Fibroblast of lung (primary cell): ENCODE data around the gene GLYR1.

Experiments used
- CTCF ChIP-seq, 2 donors: IDR thresholded peaks in 1 of 2; conservative IDR thresholded peaks in 1 of 2; 1 replicate in 1 of 2; 2 replicates in 1 of 2; pipeline ENCODE4 v1.5.1; 2011 to 2012; ENCODE audit warnings: low read length in 2 of 2, control low read depth in 1 of 2, inconsistent platforms in 1 of 2, low read depth in 1 of 2, mild to moderate bottlenecking in 1 of 2
- EZH2 ChIP-seq: IDR thresholded peaks from 2 replicates; pipeline ENCODE4 v1.5.1; 2012; ENCODE audit warnings: low read length, control low read depth, mild to moderate bottlenecking; ENCODE audit errors: missing control alignments

DNA sequence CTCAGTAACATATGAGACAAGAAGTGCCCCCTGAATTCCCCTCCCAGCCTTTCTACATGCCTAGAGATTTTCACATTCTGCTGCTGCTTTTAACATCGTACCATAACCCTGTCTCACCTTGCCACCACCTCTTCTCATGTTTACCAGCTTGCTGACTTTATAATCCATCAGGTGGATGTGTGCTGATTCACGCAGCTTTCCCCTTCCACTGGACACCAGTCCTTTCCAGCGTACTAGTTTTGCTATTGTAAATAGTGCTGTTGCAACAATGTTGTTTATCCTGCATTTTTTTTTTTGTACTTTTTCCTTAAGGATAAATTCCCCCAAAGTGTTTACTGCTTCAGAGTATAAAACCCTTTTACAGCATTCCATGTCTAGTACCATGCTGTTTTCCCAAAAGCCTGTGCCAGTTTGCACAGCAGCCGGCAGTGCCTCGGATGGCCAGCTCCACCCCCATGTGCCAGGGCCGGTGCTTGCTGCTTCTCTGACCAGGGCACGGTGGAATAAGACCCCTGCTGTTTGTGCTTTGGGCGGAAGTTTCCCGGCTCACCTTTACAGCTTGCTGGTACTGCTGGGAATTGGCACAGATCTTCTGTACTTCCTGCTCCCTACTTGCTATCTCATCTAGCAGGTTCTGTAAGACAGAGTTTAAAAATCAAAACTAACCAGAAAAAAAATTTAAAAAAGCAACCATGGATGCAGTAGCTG lies 41.5 kb upstream of the GLYR1 start:
- TF ChIP-seq CTCF (conservative IDR thresholded peaks at IDR 0.05 in 1 of 2, IDR thresholded peaks at IDR 0.05 in 1 of 2; ENCODE audit: low read depth in 1 of 2, low read length in 2 of 2) (no peak), EZH2 (no peak)
